Neural cell (in vitro differentiated cells): ENCODE data around the gene MALSU1. TPM values are rescaled to one million over a fixed set of nuclear protein-coding genes. Genes with fewer than 3 reads are reported as not detected.

ENCODE experiments used
- H2AFZ ChIP-seq: fragments of 200-600, 300-800 bp; sonication (generic), shearing (Covaris generic); 2 replicates; pipeline ENCODE4 v1.6.0; 2014; ENCODE audit warnings: low read depth, mild to moderate bottlenecking, antibody characterized with exemption, low read length, moderate library complexity
- H3F3A ChIP-seq: fragments of 200-600 bp; shearing (Covaris generic); 2 replicates; pipeline ENCODE4 v1.6.1; 2016; ENCODE audit warnings: mild to moderate bottlenecking, moderate library complexity, mixed read lengths, antibody characterized with exemption, low read length; ENCODE audit not compliant: insufficient read depth, poor library complexity, severe bottlenecking
- H3K27ac ChIP-seq: fragments of 200-600, 300-800 bp; sonication (generic), shearing (Covaris generic); 2 replicates; pipeline ENCODE4 v1.5.1; 2014; ENCODE audit warnings: mild to moderate bottlenecking, low read length, moderate library complexity
- H3K27me3 ChIP-seq: fragments of 300-800, 200-600 bp; sonication (generic), shearing (Covaris generic); 2 replicates; pipeline ENCODE4 v1.6.0; 2014; ENCODE audit warnings: mild to moderate bottlenecking, low read depth, low read length, moderate library complexity; ENCODE audit not compliant: insufficient read depth
- H3K36me3 ChIP-seq: fragments of 300-800, 200-600 bp; sonication (generic), shearing (Covaris generic); 2 replicates; pipeline ENCODE4 v1.5.1; 2014; ENCODE audit warnings: mild to moderate bottlenecking, antibody characterized with exemption, low read length, moderate library complexity; ENCODE audit not compliant: insufficient read depth
- H3K4me2 ChIP-seq: fragments of 300-800, 200-600 bp; sonication (generic), shearing (Covaris generic); 2 replicates; pipeline ENCODE4 v1.6.0; 2014; ENCODE audit warnings: mild to moderate bottlenecking, low read length
- H3K4me3 ChIP-seq: fragments of 300-800, 200-600 bp; sonication (generic), shearing (Covaris generic); 2 replicates; pipeline ENCODE4 v1.5.1; 2014; ENCODE audit warnings: mild to moderate bottlenecking, low read length, moderate library complexity
- H3K79me2 ChIP-seq: fragments of 200-600 bp; shearing (Covaris generic); replicated peaks from 2 replicates; pipeline ENCODE4 v1.6.0; 2014; ENCODE audit warnings: mild to moderate bottlenecking, low read length, moderate library complexity; ENCODE audit not compliant: insufficient read depth
- H3K9ac ChIP-seq: fragments of 300-800, 200-600 bp; sonication (generic), shearing (Covaris generic); 2 replicates; pipeline ENCODE4 v1.6.1; 2016; ENCODE audit warnings: mild to moderate bottlenecking, low read length, mixed read lengths
- H3K9me2 ChIP-seq: fragments of 200-600 bp; shearing (Covaris generic); 2 replicates; pipeline ENCODE4 v1.6.1; 2016; ENCODE audit warnings: mild to moderate bottlenecking, low read length, mixed read lengths; ENCODE audit not compliant: insufficient read depth
- H3K9me3 ChIP-seq: fragments of 200-600, 300-800 bp; sonication (generic), shearing (Covaris generic); 2 replicates; pipeline ENCODE4 v1.6.1; 2016; ENCODE audit warnings: mild to moderate bottlenecking, mixed run types, low read length, moderate library complexity, mixed read lengths
- H4K20me1 ChIP-seq: fragments of 200-600 bp; shearing (Covaris generic); 2 replicates; pipeline ENCODE4 v1.6.1; 2016; ENCODE audit warnings: mild to moderate bottlenecking, mixed run types; ENCODE audit not compliant: insufficient read depth
- EP300 ChIP-seq: fragments of 450-650 bp; conservative IDR thresholded peaks from 2 replicates; pipeline ENCODE4 v1.6.1; 2014; ENCODE audit warnings: antibody characterized with exemption, mild to moderate bottlenecking, moderate library complexity; ENCODE audit not compliant: poor library complexity, severe bottlenecking
- EZH2 ChIP-seq: fragments of 200-600, 300-800 bp; shearing (Covaris generic), sonication (generic); IDR thresholded peaks from 2 replicates; pipeline ENCODE4 v1.6.1; 2014; ENCODE audit warnings: antibody characterized with exemption, low read length, borderline replicate concordance, mild to moderate bottlenecking; ENCODE audit not compliant: insufficient read depth, poor library complexity, severe bottlenecking
- MXI1 ChIP-seq: fragments of 450-650 bp; conservative IDR thresholded peaks from 2 replicates; pipeline ENCODE4 v1.6.1; 2014; ENCODE audit warnings: antibody characterized with exemption, mild to moderate bottlenecking; ENCODE audit not compliant: poor library complexity, severe bottlenecking
- POLR2AphosphoS5 ChIP-seq: IDR thresholded peaks from 2 replicates; pipeline ENCODE4 v1.6.1; 2012
- RAD21 ChIP-seq: fragments of 450-650 bp; conservative IDR thresholded peaks from 2 replicates; pipeline ENCODE4 v1.6.1; 2014; ENCODE audit warnings: antibody characterized with exemption, mild to moderate bottlenecking, moderate library complexity
- SMC3 ChIP-seq: fragments of 450-650 bp; conservative IDR thresholded peaks from 2 replicates; pipeline ENCODE4 v1.6.1; 2014; ENCODE audit warnings: antibody characterized with exemption, mild to moderate bottlenecking, moderate library complexity; ENCODE audit not compliant: poor library complexity
- TAF1 ChIP-seq: IDR thresholded peaks from 2 replicates; pipeline ENCODE4 v1.6.1; 2012; ENCODE audit warnings: low read depth
- polyA plus RNA-seq: library from polyadenylated mRNA; depleted of rRNA; stranded (reverse); fragments of >200 nt; gene quantifications from 2 replicates; pipeline ENCODE4 v1.2.3, GENCODE V29; 2014
- TF ChIP-seq, protein P1 (sequence below): IDR thresholded peaks from 2 replicates; pipeline ENCODE4 v1.6.1; 2012; ENCODE audit warnings: borderline replicate concordance
- TF ChIP-seq, protein P2 (sequence below): fragments of 450-650 bp; IDR thresholded peaks from 2 replicates; pipeline ENCODE4 v1.5.1; 2014; ENCODE audit warnings: antibody characterized with exemption, mild to moderate bottlenecking, moderate library complexity; ENCODE audit not compliant: poor library complexity, severe bottlenecking

MALSU1 gene
- polyA plus RNA-seq, 1 donor from 2014 or later = 77.8 TPM

DNA sequence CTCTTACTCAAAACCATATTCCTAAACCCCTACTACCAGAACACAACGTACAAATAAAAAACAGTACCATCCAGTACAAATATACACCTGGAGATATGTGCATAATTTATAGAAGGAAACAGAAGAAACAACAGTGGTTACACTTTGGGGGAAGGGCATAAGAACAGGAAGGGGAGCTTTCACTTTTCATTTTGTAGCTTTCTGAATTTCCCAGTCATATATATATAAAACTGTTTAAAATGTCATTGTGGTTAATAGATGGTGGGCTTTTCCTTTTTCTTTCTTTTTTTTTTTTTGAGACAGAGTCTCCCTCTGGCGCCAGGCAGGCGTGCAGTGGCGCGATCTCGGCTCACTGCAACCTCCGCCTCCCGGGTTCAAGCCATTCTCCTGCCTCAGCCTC lies 47.2 kb downstream of the MALSU1 start:
- no peaks in the 10 kb centered on the region for H3K79me2 ChIP-seq

DNA sequence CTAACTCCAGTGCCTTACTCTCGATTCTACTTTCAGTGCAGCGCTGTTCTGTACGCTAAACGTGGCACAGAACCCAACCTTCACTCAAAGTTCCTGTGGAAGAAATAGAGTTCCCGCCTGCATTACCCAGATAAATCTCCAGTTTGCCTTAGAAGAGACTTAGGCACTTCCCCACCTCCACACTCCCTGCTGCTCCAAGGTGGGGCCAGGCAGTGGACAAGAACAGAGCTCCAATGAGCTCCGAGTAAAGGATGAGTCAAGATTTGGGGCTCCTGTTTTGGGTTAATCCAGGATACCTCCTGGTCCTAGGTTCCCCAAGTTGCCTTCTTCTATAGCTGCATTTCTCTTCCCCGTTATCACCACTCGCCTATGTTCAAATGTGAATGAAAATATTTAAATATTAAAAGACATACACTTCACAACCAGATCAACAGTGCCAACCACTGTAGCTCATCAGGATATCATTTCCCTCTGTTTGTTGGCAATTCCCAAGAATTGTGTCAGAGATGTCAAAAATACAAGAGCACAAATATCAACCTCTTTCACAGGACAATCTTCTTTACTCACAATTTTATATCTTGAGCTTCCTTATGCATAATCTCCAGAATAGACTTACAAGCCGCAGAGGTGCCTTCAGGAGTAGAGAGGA lies 48.0 kb downstream of the MALSU1 start:
- Histone ChIP-seq H3K9ac (no peak overlapping the region), H3K4me2 (no peak overlapping the region), H3K9me2 (no peaks in the 10 kb centered on the region), H3K27me3 (no peaks in the 10 kb centered on the region), H3K9me3 (no peaks in the 10 kb centered on the region), H3K79me2 (no peaks in the 10 kb centered on the region), H3K4me3 (no peak overlapping the region), H3K36me3 (peaks cover 4% of the 10 kb centered on the region), H4K20me1 (no peaks in the 10 kb centered on the region), H3K27ac (no peak overlapping the region), H3F3A (peaks cover 3% of the 10 kb centered on the region), H2AFZ (no peak overlapping the region)
- TF ChIP-seq POLR2AphosphoS5 = no peak
- no peak for TF ChIP-seq EP300
- TF ChIP-seq, protein P1, sequence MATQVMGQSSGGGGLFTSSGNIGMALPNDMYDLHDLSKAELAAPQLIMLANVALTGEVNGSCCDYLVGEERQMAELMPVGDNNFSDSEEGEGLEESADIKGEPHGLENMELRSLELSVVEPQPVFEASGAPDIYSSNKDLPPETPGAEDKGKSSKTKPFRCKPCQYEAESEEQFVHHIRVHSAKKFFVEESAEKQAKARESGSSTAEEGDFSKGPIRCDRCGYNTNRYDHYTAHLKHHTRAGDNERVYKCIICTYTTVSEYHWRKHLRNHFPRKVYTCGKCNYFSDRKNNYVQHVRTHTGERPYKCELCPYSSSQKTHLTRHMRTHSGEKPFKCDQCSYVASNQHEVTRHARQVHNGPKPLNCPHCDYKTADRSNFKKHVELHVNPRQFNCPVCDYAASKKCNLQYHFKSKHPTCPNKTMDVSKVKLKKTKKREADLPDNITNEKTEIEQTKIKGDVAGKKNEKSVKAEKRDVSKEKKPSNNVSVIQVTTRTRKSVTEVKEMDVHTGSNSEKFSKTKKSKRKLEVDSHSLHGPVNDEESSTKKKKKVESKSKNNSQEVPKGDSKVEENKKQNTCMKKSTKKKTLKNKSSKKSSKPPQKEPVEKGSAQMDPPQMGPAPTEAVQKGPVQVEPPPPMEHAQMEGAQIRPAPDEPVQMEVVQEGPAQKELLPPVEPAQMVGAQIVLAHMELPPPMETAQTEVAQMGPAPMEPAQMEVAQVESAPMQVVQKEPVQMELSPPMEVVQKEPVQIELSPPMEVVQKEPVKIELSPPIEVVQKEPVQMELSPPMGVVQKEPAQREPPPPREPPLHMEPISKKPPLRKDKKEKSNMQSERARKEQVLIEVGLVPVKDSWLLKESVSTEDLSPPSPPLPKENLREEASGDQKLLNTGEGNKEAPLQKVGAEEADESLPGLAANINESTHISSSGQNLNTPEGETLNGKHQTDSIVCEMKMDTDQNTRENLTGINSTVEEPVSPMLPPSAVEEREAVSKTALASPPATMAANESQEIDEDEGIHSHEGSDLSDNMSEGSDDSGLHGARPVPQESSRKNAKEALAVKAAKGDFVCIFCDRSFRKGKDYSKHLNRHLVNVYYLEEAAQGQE = no peak
- TF ChIP-seq MXI1 = no peak
- no peak for TF ChIP-seq EZH2
- no peak for TF ChIP-seq SMC3
- TF ChIP-seq RAD21 = no peak

More for the DNA sequence above, 47.2 kb downstream of the MALSU1 start:
- Histone ChIP-seq H3K9me3 (no peaks in the 10 kb centered on the region), H3K4me2 (no peak overlapping the region), H3K9ac (no peak overlapping the region), H3K4me3 (no peak overlapping the region), H3K36me3 (peaks cover 4% of the 10 kb centered on the region), H4K20me1 (no peaks in the 10 kb centered on the region), H3K27me3 (no peaks in the 10 kb centered on the region), H3K27ac (no peak overlapping the region), H2AFZ (no peak overlapping the region), H3F3A (peaks cover 3% of the 10 kb centered on the region), H3K9me2 (no peaks in the 10 kb centered on the region)
- no peak for TF ChIP-seq MXI1
- TF ChIP-seq RAD21 = no peak
- no peak for TF ChIP-seq EP300
- no peak for TF ChIP-seq SMC3
- no peak for TF ChIP-seq EZH2
- TF ChIP-seq TAF1 = no peak
- TF ChIP-seq, protein P1 = no peak
- TF ChIP-seq, protein P2, sequence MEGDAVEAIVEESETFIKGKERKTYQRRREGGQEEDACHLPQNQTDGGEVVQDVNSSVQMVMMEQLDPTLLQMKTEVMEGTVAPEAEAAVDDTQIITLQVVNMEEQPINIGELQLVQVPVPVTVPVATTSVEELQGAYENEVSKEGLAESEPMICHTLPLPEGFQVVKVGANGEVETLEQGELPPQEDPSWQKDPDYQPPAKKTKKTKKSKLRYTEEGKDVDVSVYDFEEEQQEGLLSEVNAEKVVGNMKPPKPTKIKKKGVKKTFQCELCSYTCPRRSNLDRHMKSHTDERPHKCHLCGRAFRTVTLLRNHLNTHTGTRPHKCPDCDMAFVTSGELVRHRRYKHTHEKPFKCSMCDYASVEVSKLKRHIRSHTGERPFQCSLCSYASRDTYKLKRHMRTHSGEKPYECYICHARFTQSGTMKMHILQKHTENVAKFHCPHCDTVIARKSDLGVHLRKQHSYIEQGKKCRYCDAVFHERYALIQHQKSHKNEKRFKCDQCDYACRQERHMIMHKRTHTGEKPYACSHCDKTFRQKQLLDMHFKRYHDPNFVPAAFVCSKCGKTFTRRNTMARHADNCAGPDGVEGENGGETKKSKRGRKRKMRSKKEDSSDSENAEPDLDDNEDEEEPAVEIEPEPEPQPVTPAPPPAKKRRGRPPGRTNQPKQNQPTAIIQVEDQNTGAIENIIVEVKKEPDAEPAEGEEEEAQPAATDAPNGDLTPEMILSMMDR = no peak
- TF ChIP-seq POLR2AphosphoS5 = no peak
